ENCODE data around the gene CCDC138. TPM values are rescaled to one million over a fixed set of nuclear protein-coding genes. Genes with fewer than 3 reads are reported as not detected.

CCDC138 gene
- total RNA-seq, 1 donor from 2014 or later = 27.9 TPM

- H3K4me3 Mint-ChIP-seq = no peak overlapping the region
- no peaks in the 10 kb centered on the region for H3K36me3 Mint-ChIP-seq
- DNase-seq (ENCODE audit: extremely low spot score, unreplicated experiment) = peak; percentile 58
- no peaks in the 10 kb centered on the region for H3K27me3 Mint-ChIP-seq
- no peak for TF ChIP-seq CTCF (conservative IDR thresholded peaks at IDR 0.05)
- no peaks in the 10 kb centered on the region for H3K9me3 Mint-ChIP-seq
- H3K27ac Mint-ChIP-seq = no peak overlapping the region
- H3K4me1 Mint-ChIP-seq (ENCODE audit: unreplicated experiment) = no peaks in the 10 kb centered on the region
Measured at GRCh38 chr2:108906403-108907077, 120.0 kb downstream of the CCDC138 start.

- no peaks in the 10 kb centered on the region for H3K4me1 Mint-ChIP-seq (ENCODE audit: unreplicated experiment)
- H3K27ac Mint-ChIP-seq = no peak overlapping the region
- peak; percentile 54 for DNase-seq (ENCODE audit: extremely low spot score, unreplicated experiment)
- H3K9me3 Mint-ChIP-seq = no peaks in the 10 kb centered on the region
- TF ChIP-seq CTCF (conservative IDR thresholded peaks at IDR 0.05) = no peak
- H3K4me3 Mint-ChIP-seq = no peak overlapping the region
- H3K36me3 Mint-ChIP-seq = no peaks in the 10 kb centered on the region
- H3K27me3 Mint-ChIP-seq = no peaks in the 10 kb centered on the region
Measured at GRCh38 chr2:108907822-108908712, 121.5 kb downstream of the CCDC138 start.

- TF ChIP-seq CTCF (conservative IDR thresholded peaks at IDR 0.05) = no peak
- no peak for DNase-seq (ENCODE audit: extremely low spot score, unreplicated experiment)
- Mint-ChIP-seq H3K4me3 (no peak overlapping the region), H3K36me3 (no peaks in the 10 kb centered on the region), H3K9me3 (no peaks in the 10 kb centered on the region), H3K27ac (no peak overlapping the region), H3K27me3 (no peaks in the 10 kb centered on the region), H3K4me1 (ENCODE audit: unreplicated experiment) (no peaks in the 10 kb centered on the region)
Measured at GRCh38 chr2:108908713-108909070, 122.1 kb downstream of the CCDC138 start.

- no peak overlapping the region for H3K4me3 Mint-ChIP-seq
- H3K9me3 Mint-ChIP-seq = no peaks in the 10 kb centered on the region
- no peaks in the 10 kb centered on the region for H3K36me3 Mint-ChIP-seq
- no peak for TF ChIP-seq CTCF (conservative IDR thresholded peaks at IDR 0.05)
- no peak for DNase-seq (ENCODE audit: extremely low spot score, unreplicated experiment)
- no peak overlapping the region for H3K27ac Mint-ChIP-seq
- no peaks in the 10 kb centered on the region for H3K27me3 Mint-ChIP-seq
- H3K4me1 Mint-ChIP-seq (ENCODE audit: unreplicated experiment) = no peaks in the 10 kb centered on the region
Measured at GRCh38 chr2:108909275-108909823, 122.8 kb downstream of the CCDC138 start.

GRCh38 chr2:108910011-108910431 is 123.5 kb downstream of the CCDC138 start:
- Mint-ChIP-seq H3K27me3 (no peaks in the 10 kb centered on the region), H3K36me3 (no peaks in the 10 kb centered on the region), H3K4me3 (no peak overlapping the region), H3K4me1 (ENCODE audit: unreplicated experiment) (no peaks in the 10 kb centered on the region), H3K27ac (no peak overlapping the region), H3K9me3 (no peaks in the 10 kb centered on the region)
- peak; percentile 57 for DNase-seq (ENCODE audit: extremely low spot score, unreplicated experiment)
- no peak for TF ChIP-seq CTCF (conservative IDR thresholded peaks at IDR 0.05)
